SK-N-SH (cell line): ENCODE results near the gene NOL4L.

Experiments used
- EZH2phosphoT487 ChIP-seq: fragments of 200-600 bp; sonication (generic); IDR thresholded peaks from 2 replicates; pipeline ENCODE4 v1.6.1; 2017; ENCODE audit warnings: low read depth, mixed run types, mild to moderate bottlenecking, antibody characterized with exemption, moderate library complexity, borderline replicate concordance
- NRF1 ChIP-seq: IDR thresholded peaks from 2 replicates; pipeline ENCODE4 v1.6.1; 2012; ENCODE audit warnings: low read depth, mild to moderate bottlenecking, low read length

GRCh38 chr20:32576560-32576959 lies 8.6 kb downstream of the NOL4L start:
- TF ChIP-seq NRF1 = no peak
- no peak for TF ChIP-seq EZH2phosphoT487
